PC-9 (cell line): ENCODE data around the gene GPD2.

Experiments used
- CTCF ChIP-seq: fragments of 200-600 bp; sonication (generic); conservative IDR thresholded peaks from 2 replicates; pipeline ENCODE4 v1.6.1; 2017; ENCODE audit warnings: mixed run types, antibody characterized with exemption, mild to moderate bottlenecking, moderate library complexity
- EZH2 ChIP-seq: fragments of 200-600 bp; sonication (generic); IDR thresholded peaks from 2 replicates; pipeline ENCODE4 v1.8.0; 2017; ENCODE audit warnings: antibody characterized with exemption, low read depth

- TF ChIP-seq CTCF (no peak), EZH2 (no peak)
Observed at GRCh38 chr2:156561326-156561725, 125.1 kb downstream of the GPD2 start.
